ENCODE measurements around the gene FTO.

GRCh38 chr16:54093281-54093680 lies 389.3 kb downstream of the FTO start:
- TF ChIP-seq POLR2A (IDR thresholded peaks at IDR 0.05) (no peak), POLR2AphosphoS5 (IDR thresholded peaks at IDR 0.05) (no peak)
- TF ChIP-seq, protein P1, sequence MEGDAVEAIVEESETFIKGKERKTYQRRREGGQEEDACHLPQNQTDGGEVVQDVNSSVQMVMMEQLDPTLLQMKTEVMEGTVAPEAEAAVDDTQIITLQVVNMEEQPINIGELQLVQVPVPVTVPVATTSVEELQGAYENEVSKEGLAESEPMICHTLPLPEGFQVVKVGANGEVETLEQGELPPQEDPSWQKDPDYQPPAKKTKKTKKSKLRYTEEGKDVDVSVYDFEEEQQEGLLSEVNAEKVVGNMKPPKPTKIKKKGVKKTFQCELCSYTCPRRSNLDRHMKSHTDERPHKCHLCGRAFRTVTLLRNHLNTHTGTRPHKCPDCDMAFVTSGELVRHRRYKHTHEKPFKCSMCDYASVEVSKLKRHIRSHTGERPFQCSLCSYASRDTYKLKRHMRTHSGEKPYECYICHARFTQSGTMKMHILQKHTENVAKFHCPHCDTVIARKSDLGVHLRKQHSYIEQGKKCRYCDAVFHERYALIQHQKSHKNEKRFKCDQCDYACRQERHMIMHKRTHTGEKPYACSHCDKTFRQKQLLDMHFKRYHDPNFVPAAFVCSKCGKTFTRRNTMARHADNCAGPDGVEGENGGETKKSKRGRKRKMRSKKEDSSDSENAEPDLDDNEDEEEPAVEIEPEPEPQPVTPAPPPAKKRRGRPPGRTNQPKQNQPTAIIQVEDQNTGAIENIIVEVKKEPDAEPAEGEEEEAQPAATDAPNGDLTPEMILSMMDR (IDR thresholded peaks at IDR 0.05) = no peak
